AG04449 (cell line): ENCODE data around the gene TMTC2.

Source experiments
- CTCF ChIA-PET: fragments of 350-600 bp; formaldehyde crosslinking; extraction: SDS; loops from one replicate; lab custom pipeline; 2021; ENCODE audit warnings: antibody characterized with exemption; lab: Yijun Ruan, JAX
- POLR2A ChIA-PET: fragments of 400-600, 350-600 bp; formaldehyde crosslinking; extraction: SDS; loops from one replicate; lab custom pipeline; 2020; ENCODE audit warnings: antibody characterized with exemption, inconsistent platforms; lab: Yijun Ruan, JAX
- DNase-seq: peaks from one replicate; pipeline ENCODE4 v3.0.0-alpha.2; 2010; ENCODE audit warnings: low read depth, low spot score
- H3K4me3 ChIP-seq: 2 replicates; pipeline ENCODE4 v1.5.1; 2011; ENCODE audit warnings: low read depth, mild to moderate bottlenecking, control low read depth, low read length
- CTCF ChIP-seq: IDR thresholded peaks from one replicate; pipeline ENCODE4 v1.5.1; 2011; ENCODE audit warnings: mild to moderate bottlenecking, moderate library complexity, low read length, control low read depth, inconsistent platforms; ENCODE audit not compliant: insufficient read depth; ENCODE audit errors: missing control alignments

The TMTC2 gene

GRCh38 chr12:83084516-83085234, 398.0 kb downstream of the TMTC2 start:
- no peak overlapping the region for H3K4me3 ChIP-seq
- POLR2A ChIA-PET, result no interaction called here
- CTCF ChIA-PET, result no interaction called here
- no peak for TF ChIP-seq CTCF
- no peak for DNase-seq

- TF ChIP-seq CTCF, result no peak
- ChIA-PET CTCF (no interaction called here), POLR2A (no interaction called here)
- DNase-seq, result no peak
- H3K4me3 ChIP-seq, result no peak overlapping the region
Measured at GRCh38 chr12:83086023-83086422, 399.3 kb downstream of the TMTC2 start.

GRCh38 chr12:83089575-83089974, 402.9 kb downstream of the TMTC2 start:
- DNase-seq, result no peak
- CTCF ChIA-PET, result no interaction called here
- TF ChIP-seq CTCF, result no peak
- POLR2A ChIA-PET, result no interaction called here
- no peak overlapping the region for H3K4me3 ChIP-seq

GRCh38 chr12:83092129-83092528, 405.4 kb downstream of the TMTC2 start:
- ChIA-PET POLR2A (no interaction called here), CTCF (no interaction called here)
- H3K4me3 ChIP-seq, result no peak overlapping the region
- TF ChIP-seq CTCF, result no peak
- DNase-seq, result no peak

- DNase-seq, result no peak
- no peak for TF ChIP-seq CTCF
- POLR2A ChIA-PET, result no interaction called here
- CTCF ChIA-PET, result no interaction called here
- no peak overlapping the region for H3K4me3 ChIP-seq
Measured at GRCh38 chr12:83092606-83093005, 405.9 kb downstream of the TMTC2 start.

GRCh38 chr12:83093426-83093825, 406.7 kb downstream of the TMTC2 start:
- TF ChIP-seq CTCF, result no peak
- H3K4me3 ChIP-seq, result no peak overlapping the region
- ChIA-PET CTCF (no interaction called here), POLR2A (no interaction called here)
- no peak for DNase-seq
